Hepatocyte (in vitro differentiated cells): ENCODE data around the gene SASH3. TPM values are rescaled to one million over a fixed set of nuclear protein-coding genes. Genes with fewer than 3 reads are reported as not detected.
A peak's percentile ranks its signal among the peaks of the same experiment; 100 is the strongest.
"Not testable (repeated sequence)": the region's sequence is repeated elsewhere in the genome, so short reads cannot be mapped to it uniquely, and the experiment has no call there.

Experiments
- DNase-seq: peaks from one replicate; pipeline ENCODE4 v3.0.0-alpha.2; 2016; ENCODE audit warnings: low spot score
- H2AFZ ChIP-seq: fragments of 200-600 bp; sonication (generic); 2 replicates; pipeline ENCODE4 v1.6.0; 2016; ENCODE audit warnings: antibody characterized with exemption, mild to moderate bottlenecking
- H3K27ac ChIP-seq: fragments of 200-600 bp; sonication (generic); 2 replicates; pipeline ENCODE4 v1.5.1; 2016; ENCODE audit warnings: mild to moderate bottlenecking
- H3K27me3 ChIP-seq: fragments of 200-600 bp; sonication (generic); 2 replicates; pipeline ENCODE4 v1.6.1; 2016
- H3K36me3 ChIP-seq: fragments of 200-600 bp; sonication (generic); replicated peaks from 2 replicates; pipeline ENCODE4 v1.5.1; 2016; ENCODE audit warnings: low read depth; ENCODE audit not compliant: insufficient read depth
- H3K4me1 ChIP-seq: fragments of 200-600 bp; sonication (generic); 2 replicates; pipeline ENCODE4 v1.5.1; 2016; ENCODE audit warnings: mild to moderate bottlenecking, moderate library complexity; ENCODE audit not compliant: insufficient read depth
- H3K4me2 ChIP-seq: fragments of 200-600 bp; sonication (generic); 2 replicates; pipeline ENCODE4 v1.6.0; 2016
- H3K4me3 ChIP-seq: fragments of 200-600 bp; sonication (generic); 2 replicates; pipeline ENCODE4 v1.5.1; 2016; ENCODE audit warnings: mild to moderate bottlenecking
- H3K79me2 ChIP-seq: fragments of 200-600 bp; sonication (generic); 2 replicates; pipeline ENCODE4 v1.6.0; 2017; ENCODE audit warnings: mild to moderate bottlenecking
- H3K9me2 ChIP-seq: fragments of 200-600 bp; sonication (generic); replicated peaks from 2 replicates; pipeline ENCODE4 v1.6.0; 2017; ENCODE audit warnings: mild to moderate bottlenecking; ENCODE audit not compliant: insufficient read depth
- H3K9me3 ChIP-seq: fragments of 200-600 bp; sonication (generic); 2 replicates; pipeline ENCODE4 v1.5.1; 2016; ENCODE audit warnings: low read depth, mild to moderate bottlenecking
- H4K20me1 ChIP-seq: fragments of 200-600 bp; sonication (generic); 2 replicates; pipeline ENCODE4 v1.6.0; 2016; ENCODE audit warnings: mild to moderate bottlenecking; ENCODE audit not compliant: insufficient read depth, poor library complexity, severe bottlenecking
- CTCF ChIP-seq: fragments of 200-600 bp; sonication (generic); IDR thresholded peaks from 2 replicates; pipeline ENCODE4 v1.5.1; 2016; ENCODE audit warnings: antibody characterized with exemption, mild to moderate bottlenecking; ENCODE audit not compliant: poor library complexity
- EZH2 ChIP-seq: fragments of 200-600 bp; sonication (generic); IDR thresholded peaks from 2 replicates; pipeline ENCODE4 v1.6.1; 2016; ENCODE audit warnings: antibody characterized with exemption, mild to moderate bottlenecking, borderline replicate concordance
- EZH2phosphoT487 ChIP-seq: fragments of 200-600 bp; sonication (generic); IDR thresholded peaks from one replicate; pipeline ENCODE4 v1.6.1; 2018; ENCODE audit warnings: antibody characterized with exemption, mild to moderate bottlenecking, low read depth, moderate library complexity; ENCODE audit not compliant: unreplicated experiment, severe bottlenecking
- WGBS: methylation state at CpG from one replicate; pipeline ENCODE4 v1.1.6; 2016; ENCODE audit warnings: low lambda C conversion rate; ENCODE audit errors: missing lambda C conversion rate; 5-methylcytosine and 5-hydroxymethylcytosine counted together
- polyA plus RNA-seq: library from polyadenylated mRNA; unstranded; fragments of >200 nt; fragmentation: Nextera tagmentation; extraction: Ambion mirVana; gene quantifications from 2 replicates; pipeline ENCODE4 v1.2.1, GENCODE V29; 2016
- total RNA-seq: library from RNA; depleted of rRNA; stranded (reverse); fragments of >200 nt; gene quantifications from 2 replicates; pipeline ENCODE4 v1.2.3, GENCODE V29; 2014

The SASH3 gene
- total and polyA plus RNA-seq, 2 experiments from 2014 or later: 0.31 to 0.67 TPM

- no peaks in the 10 kb centered on the region for H3K36me3 ChIP-seq
- H4K20me1 ChIP-seq: no peaks in the 10 kb centered on the region
- no peak for DNase-seq
- no peak for TF ChIP-seq EZH2phosphoT487
- WGBS: 74% methylated on average over 4 of the region's 4 CpGs
- no peaks in the 10 kb centered on the region for H3K9me2 ChIP-seq
- no peak overlapping the region for H2AFZ ChIP-seq
- no peaks in the 10 kb centered on the region for H3K79me2 ChIP-seq
- H3K4me1 ChIP-seq: peaks cover 25% of the 10 kb centered on the region
- peak overlapping the region; percentile 90 for H3K27ac ChIP-seq
- no peaks in the 10 kb centered on the region for H3K27me3 ChIP-seq
- peak overlapping the region; percentile 72 for H3K4me2 ChIP-seq
- no peaks in the 10 kb centered on the region for H3K9me3 ChIP-seq
- H3K4me3 ChIP-seq: no peak overlapping the region
Observed at GRCh38 chrX:129739578-129739977, 40.2 kb upstream of the SASH3 start.

DNA sequence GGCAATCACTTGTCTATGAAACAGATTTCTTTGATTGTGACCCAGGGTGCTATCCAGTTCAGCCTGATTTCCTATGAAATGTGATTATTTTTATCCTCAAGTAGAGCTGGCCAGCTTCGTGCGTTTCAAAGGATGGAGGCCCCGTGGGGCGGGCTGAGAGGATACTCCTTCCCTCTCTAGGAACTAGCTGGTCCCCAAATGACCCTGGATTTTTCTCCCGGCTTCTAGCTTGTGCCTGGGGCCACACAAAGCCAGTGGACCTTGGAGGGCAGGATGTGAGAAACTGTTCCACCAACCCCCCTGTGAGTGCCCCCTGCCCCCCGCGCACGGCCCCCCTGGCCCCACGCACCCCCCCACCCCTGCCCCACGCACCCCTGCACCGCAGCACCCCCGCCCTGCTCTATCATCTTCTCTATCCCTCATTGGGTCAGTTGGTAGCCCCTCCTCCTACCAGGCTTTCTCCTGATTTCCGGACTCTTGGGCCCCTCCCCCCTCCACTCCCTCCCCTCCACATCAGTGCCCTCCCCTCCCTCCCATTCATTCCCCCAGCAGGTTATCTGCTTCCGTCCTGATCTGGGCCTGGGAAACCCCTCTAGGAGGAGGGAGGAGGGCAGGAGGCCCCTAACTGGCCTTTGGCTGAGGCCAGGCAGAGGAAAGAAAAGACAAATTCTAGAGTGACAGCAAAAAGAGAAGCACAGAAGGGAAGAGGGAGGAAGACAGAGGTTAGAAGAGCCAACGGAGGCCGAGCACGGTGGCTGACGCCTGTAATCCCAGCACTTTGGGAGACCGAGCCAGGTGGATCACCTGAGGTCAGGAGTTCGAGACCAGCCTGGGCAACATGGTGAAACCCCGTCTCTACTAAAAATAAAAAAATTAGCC, 37.6 kb upstream of the SASH3 start:
- Histone ChIP-seq H3K36me3 (no peaks in the 10 kb centered on the region), H3K9me3 (no peaks in the 10 kb centered on the region), H3K4me1 (peaks cover 21% of the 10 kb centered on the region), H3K27me3 (no peaks in the 10 kb centered on the region), H3K9me2 (no peaks in the 10 kb centered on the region), H3K4me3 (no peak overlapping the region), H2AFZ (no peak overlapping the region), H3K27ac (peak overlapping the region; percentile 37), H3K79me2 (no peaks in the 10 kb centered on the region), H3K4me2 (no peak overlapping the region), H4K20me1 (no peaks in the 10 kb centered on the region)
- no peak for DNase-seq
- no peak for TF ChIP-seq EZH2
- no peak for TF ChIP-seq EZH2phosphoT487
- no peak for TF ChIP-seq CTCF
- 73% methylated on average over 13 of the region's 21 CpGs for WGBS

DNA sequence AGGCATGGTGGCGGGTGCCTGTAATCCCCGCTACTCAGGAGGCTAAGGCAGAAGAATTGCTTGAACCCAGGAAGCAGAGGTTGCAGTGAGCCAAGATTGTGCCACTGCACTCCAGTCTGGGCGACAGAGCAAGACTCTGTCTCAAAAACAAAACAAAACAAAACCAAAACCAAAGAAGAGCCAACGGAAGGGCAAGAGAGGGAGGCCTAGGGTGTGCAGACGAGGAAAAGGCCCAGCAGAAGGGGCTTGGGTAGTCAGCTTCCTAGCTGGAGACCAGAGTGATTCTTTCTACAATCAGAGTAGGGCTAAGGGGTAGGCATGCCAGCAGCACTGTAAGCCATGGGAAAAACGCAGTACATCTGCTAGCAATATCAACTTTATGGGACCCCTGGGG, 37.0 kb upstream of the SASH3 start:
- H3K36me3 ChIP-seq, H3K4me3 ChIP-seq, H3K9me2 ChIP-seq, H2AFZ ChIP-seq, H3K79me2 ChIP-seq, H4K20me1 ChIP-seq, H3K9me3 ChIP-seq, H3K27me3 ChIP-seq, H3K4me2 ChIP-seq, DNase-seq: not testable (repeated sequence)
- peaks cover 15% of the 10 kb centered on the region for H3K4me1 ChIP-seq
- 65% methylated on average over 6 of the region's 6 CpGs for WGBS
- peak overlapping the region; percentile 37 for H3K27ac ChIP-seq

DNA sequence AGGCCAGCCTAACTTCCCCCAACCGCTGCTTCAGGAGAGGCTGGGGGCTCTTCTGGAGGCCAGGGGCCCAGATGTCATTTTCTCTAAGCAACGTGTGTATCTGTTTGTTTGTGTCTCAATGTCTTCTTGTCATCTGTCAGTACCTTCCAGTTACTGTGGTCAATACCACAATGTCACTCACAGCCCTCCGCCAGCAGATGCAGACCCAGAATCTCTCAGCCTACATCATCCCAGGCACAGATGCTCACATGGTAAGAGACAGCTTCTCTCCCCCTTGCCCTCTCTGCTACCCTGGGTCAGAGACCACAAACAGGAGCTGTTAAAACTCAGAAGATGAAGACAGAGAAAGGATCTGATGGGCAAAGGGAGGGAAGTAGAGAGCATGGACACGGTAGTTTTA, 35.9 kb upstream of the SASH3 start:
- no peak overlapping the region for H3K27ac ChIP-seq
- WGBS: 72% methylated on average over 4 of the region's 4 CpGs

More for the DNA sequence above, 35.9 kb upstream of the SASH3 start:
- Histone ChIP-seq H2AFZ (no peak overlapping the region), H3K27me3 (no peaks in the 10 kb centered on the region), H3K36me3 (no peaks in the 10 kb centered on the region), H3K4me1 (peaks cover 9% of the 10 kb centered on the region), H3K9me3 (no peaks in the 10 kb centered on the region), H3K79me2 (no peaks in the 10 kb centered on the region), H3K9me2 (no peaks in the 10 kb centered on the region), H3K4me3 (no peak overlapping the region), H4K20me1 (no peaks in the 10 kb centered on the region), H3K4me2 (no peak overlapping the region)
- TF ChIP-seq EZH2 (no peak), CTCF (no peak), EZH2phosphoT487 (no peak)
- DNase-seq: no peak
